ENCODE measurements around the gene UMPS. TPM values are rescaled to one million over a fixed set of nuclear protein-coding genes. Genes with fewer than 3 reads are reported as not detected.
A peak's percentile ranks its signal among the peaks of the same experiment; 100 is the strongest.

The UMPS gene
- polyA plus RNA-seq, 1 donor (not counting 4 experiments of a cell fraction or from before 2014, with no cell fraction given): 53.7 TPM

- FAIRE-seq: peak; percentile 56
- no peaks in the 10 kb centered on the region for H3K27me3 ChIP-seq (ENCODE audit: control insufficient read depth, extremely low read depth, insufficient read depth, low read length)
- no peaks in the 10 kb centered on the region for H3K9me3 ChIP-seq (ENCODE audit: control insufficient read depth, low read depth, low read length)
- H3K9ac ChIP-seq (ENCODE audit: control insufficient read depth, extremely low read depth, insufficient read depth, low read length): no peak overlapping the region
- H3K27ac ChIP-seq (ENCODE audit: control insufficient read depth, insufficient read depth, low read length): peak overlapping the region; percentile 57
- H4K20me1 ChIP-seq (ENCODE audit: control insufficient read depth, extremely low read depth, insufficient read depth, low read length): no peaks in the 10 kb centered on the region
- dilution Hi-C loops (cut with MboI; ENCODE audit: extremely low pct_ligation_motif_present, low sequenced_read_pairs): no loop called here
- no peak for TF ChIP-seq CTCF (optimal IDR thresholded peaks at IDR 0.05 in 1 of 3, IDR thresholded peaks at IDR 0.05 in 1 of 3, conservative IDR thresholded peaks at IDR 0.05 in 1 of 3; ENCODE audit: extremely low read depth in 1 of 3, insufficient read depth in 2 of 3, low read length in 3 of 3)
- TF ChIP-seq EZH2 (IDR thresholded peaks at IDR 0.05; ENCODE audit: low read length): no peak
- H3K4me3 ChIP-seq (ENCODE audit: control insufficient read depth in 2 of 3, extremely low read depth in 1 of 3, insufficient read depth in 2 of 3, low read depth in 1 of 3, low read length in 3 of 3): no peak overlapping the region
- peak overlapping the region; percentile 50 for H3K4me2 ChIP-seq (ENCODE audit: control insufficient read depth, extremely low read depth, insufficient read depth, low read depth, low read length)
- no peaks in the 10 kb centered on the region for H3K79me2 ChIP-seq (ENCODE audit: control insufficient read depth, insufficient read depth, low read length)
- H3K4me1 ChIP-seq (ENCODE audit: control insufficient read depth, extremely low read depth, insufficient read depth, low read length): peaks cover 16% of the 10 kb centered on the region
- H2AFZ ChIP-seq (ENCODE audit: control insufficient read depth, low read length): no peak overlapping the region
- H3K36me3 ChIP-seq (ENCODE audit: control insufficient read depth in 2 of 2, extremely low read depth in 1 of 2, insufficient read depth in 2 of 2, low read length in 2 of 2): no peaks in the 10 kb centered on the region
- no peaks in the 10 kb centered on the region for H3K9me1 ChIP-seq (ENCODE audit: control insufficient read depth, extremely low read depth, insufficient read depth, low read length)
- peak; percentile 23 for DNase-seq (ENCODE audit: low read depth, low spot score)
These were observed 44.1 kb upstream of the UMPS start for GRCh38 chr3:124686028-124686670.

- Histone ChIP-seq H3K9ac (ENCODE audit: control insufficient read depth, extremely low read depth, insufficient read depth, low read length) (no peak overlapping the region), H4K20me1 (ENCODE audit: control insufficient read depth, extremely low read depth, insufficient read depth, low read length) (no peaks in the 10 kb centered on the region), H3K9me3 (ENCODE audit: control insufficient read depth, low read depth, low read length) (no peaks in the 10 kb centered on the region), H3K4me2 (ENCODE audit: control insufficient read depth, extremely low read depth, insufficient read depth, low read depth, low read length) (no peak overlapping the region), H2AFZ (ENCODE audit: control insufficient read depth, low read length) (no peak overlapping the region), H3K27me3 (ENCODE audit: control insufficient read depth, extremely low read depth, insufficient read depth, low read length) (no peaks in the 10 kb centered on the region), H3K4me1 (ENCODE audit: control insufficient read depth, extremely low read depth, insufficient read depth, low read length) (peaks cover 16% of the 10 kb centered on the region), H3K36me3 (ENCODE audit: control insufficient read depth in 2 of 2, extremely low read depth in 1 of 2, insufficient read depth in 2 of 2, low read length in 2 of 2) (no peaks in the 10 kb centered on the region), H3K9me1 (ENCODE audit: control insufficient read depth, extremely low read depth, insufficient read depth, low read length) (no peaks in the 10 kb centered on the region), H3K4me3 (ENCODE audit: control insufficient read depth in 2 of 3, extremely low read depth in 1 of 3, insufficient read depth in 2 of 3, low read depth in 1 of 3, low read length in 3 of 3) (no peak overlapping the region), H3K27ac (ENCODE audit: control insufficient read depth, insufficient read depth, low read length) (no peak overlapping the region), H3K79me2 (ENCODE audit: control insufficient read depth, insufficient read depth, low read length) (no peaks in the 10 kb centered on the region)
- DNase-seq (ENCODE audit: low read depth, low spot score) (peak; percentile 25), FAIRE-seq (peak; percentile 87)
- peak; percentile 79 to 84 (median 83) for TF ChIP-seq CTCF (optimal IDR thresholded peaks at IDR 0.05 in 1 of 3, IDR thresholded peaks at IDR 0.05 in 1 of 3, conservative IDR thresholded peaks at IDR 0.05 in 1 of 3; ENCODE audit: extremely low read depth in 1 of 3, insufficient read depth in 2 of 3, low read length in 3 of 3)
- no peak for TF ChIP-seq EZH2 (IDR thresholded peaks at IDR 0.05; ENCODE audit: low read length)
- dilution Hi-C loops (cut with MboI; ENCODE audit: extremely low pct_ligation_motif_present, low sequenced_read_pairs): no loop called here
These were observed 41.4 kb upstream of the UMPS start for GRCh38 chr3:124688581-124689454.
